H9 (cell line): ENCODE measurements around the gene GRIK3. TPM values are rescaled to one million over a fixed set of nuclear protein-coding genes. Genes with fewer than 3 reads are reported as not detected.

Source experiments
- DNase-seq: peaks from one replicate; pipeline ENCODE4 v3.0.0-alpha.2; 2017
- H2AFZ ChIP-seq: one replicate; pipeline ENCODE4 v1.6.1; 2013; ENCODE audit warnings: mild to moderate bottlenecking, low read length, control low read depth, moderate library complexity
- H2AK5ac ChIP-seq: 2 replicates; pipeline ENCODE4 v1.6.1; 2013; ENCODE audit warnings: low read length, control low read depth, mixed read lengths; ENCODE audit not compliant: insufficient read length
- H2BK120ac ChIP-seq: one replicate; pipeline ENCODE4 v1.6.1; 2013; ENCODE audit warnings: low read depth, mild to moderate bottlenecking, low read length, control low read depth, inconsistent platforms; ENCODE audit not compliant: poor library complexity, severe bottlenecking
- H2BK12ac ChIP-seq: 2 replicates; pipeline ENCODE4 v1.6.1; 2013; ENCODE audit warnings: low read length, control low read depth, mixed read lengths, low read depth; ENCODE audit not compliant: insufficient read length
- H2BK15ac ChIP-seq: 2 replicates; pipeline ENCODE4 v1.6.1; 2013; ENCODE audit warnings: low read depth, low read length, control low read depth
- H2BK20ac ChIP-seq: one replicate; pipeline ENCODE4 v1.6.1; 2013; ENCODE audit warnings: low read depth, mild to moderate bottlenecking, low read length, control low read depth, inconsistent platforms; ENCODE audit not compliant: poor library complexity, severe bottlenecking
- H2BK5ac ChIP-seq: 2 replicates; pipeline ENCODE4 v1.6.1; 2013; ENCODE audit warnings: low read length, control low read depth, mixed read lengths; ENCODE audit not compliant: insufficient read length
- H3K14ac ChIP-seq: 2 replicates; pipeline ENCODE4 v1.6.1; 2013; ENCODE audit warnings: low read length, control low read depth; ENCODE audit not compliant: insufficient read depth
- H3K18ac ChIP-seq: 2 replicates; pipeline ENCODE4 v1.6.1; 2013; ENCODE audit warnings: low read depth, mild to moderate bottlenecking, mixed read lengths, low read length, control low read depth; ENCODE audit not compliant: insufficient read length
- H3K23ac ChIP-seq: 2 replicates; pipeline ENCODE4 v1.6.1; 2013; ENCODE audit warnings: low read length, control low read depth, mixed read lengths, low read depth; ENCODE audit not compliant: insufficient read length
- H3K23me2 ChIP-seq: 2 replicates; pipeline ENCODE4 v1.6.1; 2013; ENCODE audit warnings: low read depth, mild to moderate bottlenecking, mixed read lengths, low read length, control low read depth; ENCODE audit not compliant: insufficient read length, poor library complexity, severe bottlenecking
- H3K27ac ChIP-seq: 2 replicates; pipeline ENCODE4 v1.5.1; 2013; ENCODE audit warnings: low read length, control low read depth, mixed read lengths, low read depth; ENCODE audit not compliant: insufficient read length
- H3K27me3 ChIP-seq: 2 replicates; pipeline ENCODE4 v1.6.1; 2013; ENCODE audit warnings: low read length, control low read depth, inconsistent platforms; ENCODE audit not compliant: insufficient read depth
- H3K4ac ChIP-seq: 2 replicates; pipeline ENCODE4 v1.6.1; 2013; ENCODE audit warnings: low read depth, mild to moderate bottlenecking, control low read depth, inconsistent platforms, low read length, moderate library complexity
- H3K4me1 ChIP-seq: 2 replicates; pipeline ENCODE4 v1.6.1; 2013; ENCODE audit warnings: low read length, control low read depth, inconsistent platforms; ENCODE audit not compliant: insufficient read depth
- H3K4me2 ChIP-seq: 2 replicates; pipeline ENCODE4 v1.6.1; 2013; ENCODE audit warnings: low read length, control low read depth, mixed read lengths; ENCODE audit not compliant: insufficient read length, insufficient read depth
- H3K56ac ChIP-seq: 2 replicates; pipeline ENCODE4 v1.6.1; 2013; ENCODE audit warnings: low read depth, mild to moderate bottlenecking, mixed read lengths, low read length, control low read depth; ENCODE audit not compliant: insufficient read length
- H3K79me1 ChIP-seq: 2 replicates; pipeline ENCODE4 v1.6.1; 2013; ENCODE audit warnings: low read depth, mild to moderate bottlenecking, moderate library complexity, low read length, control low read depth, inconsistent platforms; ENCODE audit not compliant: insufficient read depth, poor library complexity, severe bottlenecking
- H3K79me2 ChIP-seq: 2 replicates; pipeline ENCODE4 v1.6.1; 2013; ENCODE audit warnings: low read length, control low read depth, inconsistent platforms; ENCODE audit not compliant: insufficient read depth
- H3K9ac ChIP-seq: 2 replicates; pipeline ENCODE4 v1.6.1; 2013; ENCODE audit warnings: low read length, control low read depth, mixed read lengths; ENCODE audit not compliant: insufficient read length; ENCODE audit errors: extremely low read depth
- H3K9me3 ChIP-seq: one replicate; pipeline ENCODE4 v1.6.1; 2013; ENCODE audit warnings: low read depth, low read length, inconsistent platforms; ENCODE audit not compliant: control insufficient read depth
- H3T11ph ChIP-seq: one replicate; pipeline ENCODE4 v1.6.1; 2013; ENCODE audit warnings: mild to moderate bottlenecking, low read length, control low read depth, inconsistent platforms
- H4K20me1 ChIP-seq: one replicate; pipeline ENCODE4 v1.6.1; 2013; ENCODE audit not compliant: control insufficient read depth, insufficient read length, insufficient read depth
- H4K5ac ChIP-seq: 2 replicates; pipeline ENCODE4 v1.6.1; 2013; ENCODE audit warnings: low read depth, mild to moderate bottlenecking, mixed read lengths, low read length, control low read depth; ENCODE audit not compliant: insufficient read length
- H4K8ac ChIP-seq: replicated peaks from 2 replicates; pipeline ENCODE4 v1.6.1; 2013; ENCODE audit warnings: low read length, control low read depth, mixed read lengths, low read depth; ENCODE audit not compliant: insufficient read length
- H4K91ac ChIP-seq: 2 replicates; pipeline ENCODE4 v1.6.1; 2013; ENCODE audit warnings: low read depth, mild to moderate bottlenecking, moderate library complexity, mixed read lengths, low read length, control low read depth; ENCODE audit not compliant: insufficient read length
- H3K27ac Mint-ChIP-seq, 3 experiments: 2 replicates in 2 of 3; 3 replicates in 1 of 3; pipeline ENCODE4 v1.8.0; 2020 to 2021; ENCODE audit warnings: mixed read lengths in 3 of 3, mild to moderate bottlenecking in 1 of 3, moderate library complexity in 1 of 3
- H3K27me3 Mint-ChIP-seq: 2 replicates; pipeline ENCODE4 v1.8.0; 2021; ENCODE audit warnings: low read depth, mild to moderate bottlenecking, moderate library complexity, mixed read lengths
- H3K36me3 Mint-ChIP-seq, 3 experiments: 2 replicates in 2 of 3; 3 replicates in 1 of 3; pipeline ENCODE4 v1.8.0; 2020 to 2021; ENCODE audit warnings: low read depth in 3 of 3, mixed read lengths in 3 of 3; ENCODE audit not compliant: insufficient read depth in 1 of 3
- H3K4me1 Mint-ChIP-seq, 2 experiments: 2 replicates each; pipeline ENCODE4 v1.8.0; 2020; ENCODE audit warnings: mixed read lengths in 2 of 2
- H3K4me3 Mint-ChIP-seq, 2 experiments: 2 replicates in 1 of 2; 3 replicates in 1 of 2; pipeline ENCODE4 v1.8.0; 2020 to 2021; ENCODE audit warnings: mild to moderate bottlenecking in 2 of 2, mixed read lengths in 2 of 2, moderate library complexity in 1 of 2
- H3K9me3 Mint-ChIP-seq, 2 experiments: 2 replicates in 1 of 2; 3 replicates in 1 of 2; pipeline ENCODE4 v1.8.0; 2020; ENCODE audit warnings: mild to moderate bottlenecking in 2 of 2, mixed read lengths in 2 of 2, moderate library complexity in 1 of 2
- CTCF ChIP-seq: fragments of 200-600 bp; sonication (generic); conservative IDR thresholded peaks from 3 replicates; pipeline ENCODE4 v1.8.0; 2021; ENCODE audit warnings: antibody characterized with exemption, mild to moderate bottlenecking
- WGBS: extraction: QIAGEN DNeasy Blood & Tissue Kit; methylation state at CpG from one replicate; pipeline ENCODE4 v1.1.7; 2013; ENCODE audit warnings: missing lambda C conversion rate, low lambda C conversion rate, mixed read lengths; ENCODE audit not compliant: insufficient read length; ENCODE audit errors: extremely low coverage; 5-methylcytosine and 5-hydroxymethylcytosine counted together
- total RNA-seq: library from RNA; stranded (reverse); gene quantifications from 2 replicates; pipeline ENCODE4 v1.2.1, GENCODE V29; 2021

Gene GRIK3
- total RNA-seq, 1 experiment from 2014 or later, result 1.7 TPM

GRCh38 chr1:36863061-36863460, 171.3 kb downstream of the GRIK3 start:
- H4K5ac ChIP-seq, result no peak overlapping the region
- Mint-ChIP-seq H3K9me3 (no peaks in the 10 kb centered on the region; a peak in 1 of 5 replicates), H3K27me3 (peaks cover 1% of the 10 kb centered on the region), H3K4me1 (peaks cover 4 to 30% of the 10 kb centered on the region in 2 experiments), H3K4me3 (no peak overlapping the region), H3K36me3 (no peaks in the 10 kb centered on the region), H3K27ac (no peak overlapping the region; a peak in 1 of 7 replicates)
- H4K20me1 ChIP-seq, result peaks cover 2% of the 10 kb centered on the region
- no peak overlapping the region for H2AK5ac ChIP-seq
- H3K14ac ChIP-seq, result no peak overlapping the region
- H2BK5ac ChIP-seq, result no peak overlapping the region
- H4K91ac ChIP-seq, result no peak overlapping the region
- H4K8ac ChIP-seq, result no peak overlapping the region
- H3K9me3 ChIP-seq, result no peaks in the 10 kb centered on the region
- no peak overlapping the region for H3K56ac ChIP-seq
- H3K27ac ChIP-seq, result no peak overlapping the region
- WGBS, result no CpG with 5 or more reads among the region's 3 CpGs
- no peak overlapping the region for H3T11ph ChIP-seq
- H2BK12ac ChIP-seq, result no peak overlapping the region
- no peak for DNase-seq
- H2BK20ac ChIP-seq, result no peak overlapping the region
- H3K23me2 ChIP-seq, result no peaks in the 10 kb centered on the region
- TF ChIP-seq CTCF, result no peak
- no peaks in the 10 kb centered on the region for H3K79me2 ChIP-seq
- no peaks in the 10 kb centered on the region for H3K4me1 ChIP-seq
- H3K18ac ChIP-seq, result no peak overlapping the region
- H3K4me2 ChIP-seq, result no peak overlapping the region
- H3K79me1 ChIP-seq, result no peaks in the 10 kb centered on the region
- H2BK120ac ChIP-seq, result no peak overlapping the region
- H3K4ac ChIP-seq, result no peak overlapping the region
- no peak overlapping the region for H3K9ac ChIP-seq
- no peak overlapping the region for H3K23ac ChIP-seq
- no peak overlapping the region for H2BK15ac ChIP-seq
- no peaks in the 10 kb centered on the region for H3K27me3 ChIP-seq
- H2AFZ ChIP-seq, result no peak overlapping the region
